HG03521 (cell line): Measurements from ENCODE around the gene MEAF6.
"Not testable (repeated sequence)": the region's sequence is repeated elsewhere in the genome, so short reads cannot be mapped to it uniquely, and the experiment has no call there.

Experiments used
- ATAC-seq: cut with Tn5 transposase; IDR thresholded peaks from one replicate; pipeline ENCODE4 v1.9.1; 2021; ENCODE audit warnings: mild to moderate bottlenecking, moderate library complexity; ENCODE audit not compliant: unreplicated experiment

Gene MEAF6

DNA sequence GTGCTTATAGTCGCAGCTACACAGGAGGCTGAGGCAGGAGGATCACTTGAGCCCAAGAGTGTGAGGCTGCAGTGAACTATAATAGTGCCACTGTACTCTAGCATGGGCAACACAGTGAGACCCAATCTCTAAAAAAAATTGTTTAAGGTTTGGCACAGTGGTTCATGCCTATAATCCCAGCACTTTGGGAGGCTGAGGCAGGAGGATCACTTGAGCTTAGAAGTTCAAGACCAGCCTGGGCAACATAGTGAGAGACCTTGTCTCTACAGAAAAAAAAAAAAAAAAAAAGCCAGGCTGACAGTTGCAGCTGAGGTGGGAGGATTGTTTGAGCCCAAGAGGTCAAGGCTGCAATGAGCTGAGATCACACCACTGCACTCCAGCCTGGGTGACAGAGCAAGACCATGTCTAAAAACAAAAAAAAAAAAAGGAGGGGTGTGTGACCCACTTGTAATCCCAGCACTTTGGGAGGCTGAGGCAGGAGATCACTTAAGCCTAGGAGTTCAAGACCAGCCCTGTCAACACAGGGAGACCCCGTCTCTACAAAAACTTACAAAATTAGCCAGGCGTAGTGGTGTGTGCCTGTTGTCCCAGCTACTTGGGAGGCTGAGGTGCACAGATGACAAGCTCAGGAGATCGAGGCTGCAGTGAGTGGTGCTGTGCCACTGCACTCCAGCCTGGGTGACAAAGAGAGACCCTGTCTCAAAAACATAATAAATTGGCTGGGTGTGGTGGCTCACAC lies 18.0 kb upstream of the MEAF6 start:
- not testable (repeated sequence) for ATAC-seq

DNA sequence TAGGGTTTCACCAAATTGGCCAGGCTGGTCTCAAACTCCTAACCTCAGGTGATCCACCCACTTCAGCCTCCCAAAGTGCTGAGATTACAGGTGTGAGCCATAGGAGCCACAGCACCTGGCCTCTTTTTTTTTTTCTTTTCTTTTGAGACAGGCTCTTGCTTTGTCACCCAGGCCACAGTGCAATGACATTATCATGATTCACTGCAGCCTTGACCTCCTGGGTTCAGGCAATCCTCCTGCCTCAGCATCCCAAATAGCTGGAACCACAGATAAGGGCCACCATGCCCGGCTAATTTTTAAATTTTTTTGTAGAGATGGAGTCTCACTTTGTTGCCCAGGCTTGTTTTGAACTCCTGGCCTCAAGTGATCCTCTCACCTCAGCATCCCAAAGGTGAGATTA lies 15.3 kb upstream of the MEAF6 start:
- not testable (repeated sequence) for ATAC-seq

DNA sequence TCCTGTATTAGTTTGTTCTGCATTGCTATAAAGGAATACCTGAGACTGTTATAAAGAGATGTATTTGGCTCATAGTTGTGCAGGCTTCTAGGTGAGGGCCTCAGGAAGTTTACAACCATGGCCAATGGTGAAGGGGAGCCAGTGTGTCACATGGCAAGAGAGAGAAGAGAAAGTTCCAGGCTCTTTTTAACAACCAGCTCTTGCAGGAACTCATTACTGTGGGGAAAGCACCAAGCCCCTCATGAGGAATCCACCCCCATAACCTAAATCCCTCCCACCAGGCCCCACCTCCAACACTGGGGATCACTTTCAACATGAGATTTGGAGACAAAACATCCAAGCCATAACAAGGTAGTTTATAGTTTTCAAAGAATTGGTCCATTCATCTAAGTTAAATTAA lies 5.0 kb upstream of the MEAF6 start:
- no peak for ATAC-seq

DNA sequence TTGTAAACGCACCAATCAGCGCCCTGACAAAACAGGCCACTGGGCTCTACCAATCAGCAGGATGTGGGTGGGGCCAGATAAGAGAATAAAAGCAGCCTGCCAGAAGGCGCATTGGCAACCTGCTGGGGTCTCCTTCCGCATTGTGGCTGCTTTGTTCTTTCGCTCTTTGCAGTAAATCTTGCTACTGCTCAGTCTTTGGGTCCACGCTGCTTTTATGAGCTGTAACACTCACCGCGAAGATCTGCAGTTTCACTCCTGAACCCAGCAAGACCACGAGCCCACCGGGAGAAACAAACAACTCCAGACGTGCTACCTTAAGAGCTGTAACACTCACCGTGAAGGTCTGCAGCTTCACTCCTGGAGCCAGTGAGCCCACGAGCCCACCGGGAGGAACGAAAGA lies 4.4 kb upstream of the MEAF6 start:
- not testable (repeated sequence) for ATAC-seq

DNA sequence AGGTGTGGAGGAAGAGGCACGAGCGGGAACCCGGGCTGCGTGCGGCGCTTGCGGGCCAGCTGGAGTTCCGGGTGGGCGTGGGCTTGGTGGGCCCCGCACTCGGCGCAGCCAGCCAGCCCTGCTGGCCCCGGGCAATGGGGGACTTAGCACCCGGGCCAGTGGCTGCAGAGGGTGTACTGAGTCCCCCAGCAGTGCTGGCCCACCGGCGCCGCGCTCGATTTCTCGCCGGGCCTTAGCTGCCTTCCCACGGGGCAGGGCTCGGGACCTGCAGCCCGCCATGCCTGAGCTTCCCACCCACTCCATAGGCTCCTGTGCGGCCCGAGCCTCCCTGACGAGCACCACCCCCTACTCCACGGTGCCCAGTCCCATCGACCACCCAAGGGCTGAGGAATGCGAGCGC lies 3.7 kb upstream of the MEAF6 start:
- not testable (repeated sequence) for ATAC-seq

DNA sequence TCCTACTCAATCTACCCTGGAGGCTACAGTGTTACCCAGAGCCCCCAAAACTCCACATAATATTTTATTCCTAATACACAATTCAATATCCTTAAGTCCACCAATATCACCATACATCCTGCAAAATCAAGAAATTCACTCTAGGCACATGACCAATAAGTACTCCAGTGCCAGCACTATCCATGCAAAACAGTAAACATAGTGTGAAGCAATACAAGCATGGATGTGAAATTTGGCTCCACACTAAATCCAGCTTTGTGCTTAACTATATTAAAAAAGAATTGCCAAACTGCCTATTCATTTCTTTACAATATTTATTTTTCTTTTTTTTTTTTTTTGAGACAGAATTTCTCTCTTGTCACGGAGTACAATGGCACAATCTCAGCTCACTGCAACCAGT lies 3.0 kb upstream of the MEAF6 start:
- ATAC-seq, result no peak

DNA sequence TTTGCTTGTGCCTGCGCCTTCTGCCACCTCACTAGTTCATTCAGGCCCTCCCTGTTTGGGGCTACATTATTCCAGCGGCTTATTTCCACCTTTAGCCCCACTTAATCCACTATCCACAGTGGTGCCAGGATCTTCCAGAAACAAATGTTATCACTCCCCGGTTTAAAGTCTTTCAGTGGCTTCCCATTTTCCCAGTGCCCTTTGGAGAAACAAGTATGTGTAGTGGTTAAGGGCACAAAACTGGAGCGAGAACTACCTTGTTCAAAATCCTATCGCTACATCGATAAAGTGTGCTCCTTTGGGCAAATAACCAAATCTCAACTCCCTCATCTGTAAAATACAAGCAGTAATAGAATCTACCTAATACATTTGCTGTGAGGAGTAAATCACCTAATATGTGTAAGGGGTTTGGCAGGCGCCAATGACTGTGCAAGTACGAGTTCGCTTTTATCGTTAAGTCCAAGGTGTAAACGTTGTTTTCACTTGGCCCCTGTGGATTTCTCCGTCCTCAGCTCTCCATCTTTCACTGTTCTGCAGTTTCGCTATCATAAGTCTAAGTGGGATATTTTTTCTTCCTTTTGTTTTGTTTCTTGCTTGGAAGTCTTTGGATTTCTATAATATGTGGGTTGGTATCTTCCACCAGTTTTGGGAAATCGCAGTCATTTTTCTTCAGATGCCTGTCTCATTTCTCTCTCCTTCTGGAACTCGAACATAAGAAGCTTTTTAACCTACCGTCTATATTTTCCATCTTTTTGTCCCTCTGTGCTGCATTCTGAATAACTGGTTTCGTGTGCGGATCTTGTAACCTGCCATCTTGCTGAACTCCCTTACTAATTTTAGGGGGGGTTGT lies 844 bp upstream of the MEAF6 start:
- ATAC-seq, result no peak

DNA sequence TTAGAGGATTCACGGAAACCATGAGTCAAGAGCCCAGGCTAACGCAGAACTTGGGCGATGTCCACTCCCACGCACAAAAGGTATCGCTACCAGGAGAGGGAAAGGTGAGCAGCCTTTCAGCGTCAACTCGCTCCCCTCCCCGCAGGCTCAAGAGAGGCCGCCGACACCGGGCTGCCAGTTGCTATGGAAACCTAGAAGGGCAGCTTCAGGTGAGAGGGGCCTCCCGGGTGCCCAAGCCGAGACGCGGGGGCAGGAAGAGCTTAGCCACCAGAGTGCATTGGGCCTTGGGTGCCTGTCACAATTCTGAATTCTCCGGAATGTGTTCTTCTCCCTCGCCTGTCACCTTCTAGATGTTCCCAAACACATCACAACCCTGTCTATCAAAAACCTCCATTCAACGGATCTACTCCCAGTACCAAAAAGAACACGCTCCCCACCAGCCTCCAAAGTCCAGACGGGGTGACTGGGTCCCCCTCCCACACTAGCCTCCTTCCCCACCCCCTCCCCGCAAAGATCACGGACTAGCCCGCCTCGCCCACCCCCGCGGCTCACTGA lies 694 bp downstream of the MEAF6 start:
- peak; percentile 32 for ATAC-seq

DNA sequence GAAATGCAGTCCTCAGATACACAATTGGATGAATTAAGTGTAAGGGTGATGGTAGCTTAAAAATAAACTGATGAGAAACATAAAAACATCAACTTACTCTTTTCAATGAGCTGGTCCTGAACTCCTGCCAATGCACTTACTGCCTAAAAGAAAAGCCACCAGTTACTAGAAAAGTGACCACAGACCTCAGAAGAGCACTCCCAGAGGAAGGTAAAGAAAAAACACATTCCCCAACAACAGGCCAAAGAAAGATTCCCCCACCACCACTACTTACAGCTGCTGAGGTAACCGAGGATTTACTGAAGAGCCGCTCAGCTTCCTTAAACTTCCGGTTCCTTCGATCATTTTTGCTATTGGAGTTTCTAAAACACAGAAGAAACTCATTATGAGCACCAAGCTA lies 5.4 kb downstream of the MEAF6 start:
- no peak for ATAC-seq

DNA sequence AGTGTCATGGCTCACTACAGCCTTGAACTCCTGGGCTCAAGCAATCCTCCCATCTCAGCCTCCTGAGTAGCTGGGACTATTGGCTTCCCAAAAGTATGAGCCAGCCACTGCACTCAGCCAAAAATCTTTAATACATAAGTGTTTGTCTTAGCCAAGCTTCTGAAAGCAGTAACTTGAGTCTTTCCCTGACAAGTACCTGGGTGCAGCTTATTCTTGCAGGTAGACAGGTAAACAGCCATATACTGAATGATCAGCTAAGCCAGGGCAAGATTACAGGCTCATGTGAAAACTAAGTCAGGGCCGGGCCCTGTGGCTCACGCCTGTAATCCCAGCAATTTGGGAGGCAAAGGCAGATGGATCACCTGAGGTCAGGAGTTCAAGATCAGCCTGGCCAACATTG lies 7.8 kb downstream of the MEAF6 start:
- ATAC-seq, result no peak

DNA sequence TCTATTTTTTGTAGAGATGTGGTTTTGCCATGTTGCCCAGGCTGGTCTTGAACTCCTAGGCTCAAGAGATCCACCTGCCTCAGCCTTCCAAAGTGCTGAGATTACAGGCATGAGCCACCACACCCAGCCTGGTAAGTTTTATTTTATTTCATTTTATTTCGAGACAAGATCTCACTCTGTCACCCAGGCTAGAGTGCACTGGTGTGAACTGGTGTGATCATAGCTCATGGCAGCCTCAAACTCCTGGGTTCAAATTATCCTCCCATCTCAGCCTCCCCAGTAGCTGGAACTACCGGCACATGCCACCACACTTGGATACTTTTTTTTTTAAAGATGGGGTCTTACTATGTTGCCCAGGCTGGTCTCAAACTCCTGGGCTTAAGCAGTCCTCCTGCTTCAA lies 11.8 kb downstream of the MEAF6 start:
- ATAC-seq, result not testable (repeated sequence)

DNA sequence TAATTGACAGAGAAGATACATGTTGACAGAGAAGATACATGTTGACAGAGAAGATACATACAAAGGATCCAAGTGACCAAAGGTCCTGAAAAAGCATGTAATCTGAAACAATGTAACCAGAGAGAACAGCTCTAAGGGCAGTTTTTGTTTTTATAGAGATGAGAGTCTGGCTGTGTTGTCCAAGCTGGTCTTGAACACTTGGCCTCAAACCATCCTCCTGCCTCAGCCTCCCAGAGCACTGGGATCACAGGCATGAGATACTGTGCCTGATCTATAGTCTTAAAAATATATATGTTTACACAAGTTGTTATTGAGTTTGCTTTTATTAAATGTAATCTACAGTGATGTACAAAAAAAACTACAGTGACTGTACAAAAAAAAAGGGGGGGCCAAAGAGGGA lies 12.5 kb downstream of the MEAF6 start:
- ATAC-seq, result no peak

DNA sequence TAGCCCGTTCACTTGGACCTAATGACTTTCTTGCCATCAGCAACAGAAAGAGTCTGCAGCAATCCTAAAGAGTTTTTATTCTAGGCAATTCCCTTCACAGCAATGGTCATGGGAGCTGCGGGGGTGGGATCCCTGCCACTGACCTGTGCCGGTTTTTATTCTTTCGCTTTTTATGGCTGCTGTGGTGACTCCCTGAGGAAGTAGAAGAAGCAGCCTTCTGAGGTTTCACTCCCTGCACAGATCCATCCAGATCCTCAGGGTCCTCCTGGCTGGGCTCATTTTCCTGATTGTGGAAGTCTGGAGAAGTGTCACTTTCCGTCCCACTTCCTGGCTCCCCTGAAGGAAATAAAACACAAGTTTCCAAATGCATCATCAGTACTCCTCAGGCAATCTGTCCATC lies 12.9 kb downstream of the MEAF6 start:
- no peak for ATAC-seq

DNA sequence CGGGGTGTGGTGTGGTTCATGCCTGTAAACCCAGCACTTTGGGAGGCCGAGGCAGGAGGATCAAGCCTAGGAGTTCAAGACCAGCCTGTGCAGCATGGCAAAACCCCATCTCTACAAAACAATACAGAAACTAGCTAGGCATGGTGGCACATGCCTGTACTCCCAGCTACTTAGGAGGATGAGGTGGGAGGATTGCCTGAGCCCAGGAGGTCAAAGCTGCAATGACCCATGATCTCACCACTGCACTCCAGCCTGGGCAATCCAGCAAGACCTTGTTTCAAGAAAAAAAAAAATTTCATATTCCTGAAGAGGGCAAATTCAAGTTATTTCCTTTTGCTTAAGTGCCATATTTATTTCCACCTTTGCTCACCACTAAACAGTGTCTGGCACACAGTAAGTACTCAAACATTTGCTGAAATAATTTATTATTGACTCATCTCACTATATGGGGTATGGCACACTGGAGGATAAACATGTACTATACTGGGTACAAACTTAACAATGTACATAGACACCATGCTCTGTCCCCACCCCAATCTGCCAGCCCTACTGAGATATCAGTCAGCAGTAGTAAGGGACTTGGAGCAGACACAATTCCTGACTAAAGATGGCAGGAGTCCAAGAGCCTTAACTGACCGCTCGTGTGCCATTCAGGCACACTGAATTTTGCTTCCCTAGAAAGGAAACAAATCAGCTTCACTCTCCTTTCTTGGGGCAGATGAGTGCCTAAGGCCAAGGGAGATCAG lies 15.5 kb downstream of the MEAF6 start:
- no peak for ATAC-seq

DNA sequence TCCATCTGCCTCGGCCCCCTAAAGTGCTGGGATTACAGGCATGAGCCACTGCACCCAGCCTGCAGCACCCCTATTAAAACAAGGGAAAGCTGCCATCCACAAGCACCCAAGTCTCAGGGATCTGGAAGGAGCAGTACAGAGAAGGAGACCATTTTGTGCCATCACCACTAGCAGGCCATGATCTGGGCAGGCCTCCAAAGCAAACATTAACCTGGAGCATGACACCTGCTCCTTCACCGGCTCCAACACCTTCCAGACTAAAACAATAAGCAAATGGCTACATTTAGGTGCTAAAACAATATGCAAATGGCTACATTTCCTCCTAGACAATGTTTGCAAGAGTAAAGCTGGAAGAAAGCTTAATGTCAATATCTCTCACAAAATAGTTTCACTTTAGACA lies 16.7 kb downstream of the MEAF6 start:
- no peak for ATAC-seq

DNA sequence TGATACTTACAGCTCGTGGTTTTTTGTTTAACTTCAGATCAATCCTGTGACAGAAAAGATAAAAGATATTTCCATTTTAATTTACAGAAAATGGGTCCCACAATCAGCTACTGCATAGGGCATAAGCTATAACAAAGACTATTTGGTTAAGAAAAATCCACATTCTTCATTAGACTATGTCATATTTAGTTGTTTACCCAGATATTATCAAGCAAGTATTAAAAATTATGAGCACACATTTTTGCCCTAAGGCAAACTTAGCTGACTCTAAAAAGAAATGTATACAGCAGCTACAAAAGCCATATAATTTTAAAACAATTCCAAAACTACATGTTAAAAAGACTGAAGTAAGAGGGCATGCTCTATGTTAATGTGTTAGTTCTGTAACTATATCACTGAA lies 18.7 kb downstream of the MEAF6 start:
- no peak for ATAC-seq

DNA sequence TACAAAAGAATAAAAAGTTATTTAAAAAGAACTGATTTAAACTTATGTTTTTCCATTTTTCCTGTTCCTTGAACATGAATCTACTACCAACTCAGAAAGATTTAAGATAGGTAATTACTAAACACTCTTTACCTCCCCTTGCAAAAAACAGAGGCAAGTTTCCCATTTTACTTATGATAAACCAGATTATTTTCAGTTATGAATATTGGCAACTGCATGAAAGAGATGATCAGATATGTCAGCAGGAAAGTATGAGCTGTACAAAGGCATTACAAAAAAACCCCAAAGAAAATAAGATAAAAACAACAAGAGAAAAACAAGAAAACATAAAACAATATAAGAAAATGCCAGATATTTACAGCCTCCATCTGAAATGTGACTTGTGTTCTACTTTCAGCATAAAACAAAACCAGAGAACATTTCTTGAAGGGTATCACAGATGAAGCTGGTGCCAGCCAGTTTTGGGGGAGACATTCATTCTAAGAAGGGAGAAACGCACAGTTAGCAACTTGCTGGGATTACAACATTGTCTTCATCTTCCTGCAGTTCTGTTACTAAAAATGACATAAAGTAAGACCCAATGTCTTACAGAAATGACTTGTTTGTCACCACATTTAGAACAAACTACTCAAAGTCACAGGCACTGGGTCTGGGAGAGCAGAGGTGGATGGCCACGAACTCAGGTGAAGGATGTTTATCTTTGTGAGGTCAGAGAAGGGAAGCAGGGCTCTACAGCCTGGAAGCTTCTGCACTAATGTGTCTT lies 21.0 kb downstream of the MEAF6 start:
- no peak for ATAC-seq

DNA sequence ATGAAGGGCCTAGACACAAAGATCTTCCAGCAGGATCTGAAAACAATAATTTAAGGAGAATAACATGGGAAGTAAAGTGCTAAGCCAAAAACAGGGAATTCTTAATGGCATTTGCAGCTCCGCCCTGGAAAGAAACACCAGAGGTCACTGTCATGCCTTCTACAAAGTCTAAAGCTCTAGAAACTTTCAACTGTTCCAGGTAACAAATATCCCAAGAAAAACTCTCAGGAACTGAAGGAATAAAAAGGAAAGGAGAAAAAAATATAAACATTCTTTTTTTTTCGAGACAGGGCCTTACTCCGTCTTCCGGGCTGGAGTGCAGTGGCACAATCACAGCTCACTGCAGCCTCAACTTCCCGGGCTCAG lies 27.0 kb downstream of the MEAF6 start:
- no peak for ATAC-seq

DNA sequence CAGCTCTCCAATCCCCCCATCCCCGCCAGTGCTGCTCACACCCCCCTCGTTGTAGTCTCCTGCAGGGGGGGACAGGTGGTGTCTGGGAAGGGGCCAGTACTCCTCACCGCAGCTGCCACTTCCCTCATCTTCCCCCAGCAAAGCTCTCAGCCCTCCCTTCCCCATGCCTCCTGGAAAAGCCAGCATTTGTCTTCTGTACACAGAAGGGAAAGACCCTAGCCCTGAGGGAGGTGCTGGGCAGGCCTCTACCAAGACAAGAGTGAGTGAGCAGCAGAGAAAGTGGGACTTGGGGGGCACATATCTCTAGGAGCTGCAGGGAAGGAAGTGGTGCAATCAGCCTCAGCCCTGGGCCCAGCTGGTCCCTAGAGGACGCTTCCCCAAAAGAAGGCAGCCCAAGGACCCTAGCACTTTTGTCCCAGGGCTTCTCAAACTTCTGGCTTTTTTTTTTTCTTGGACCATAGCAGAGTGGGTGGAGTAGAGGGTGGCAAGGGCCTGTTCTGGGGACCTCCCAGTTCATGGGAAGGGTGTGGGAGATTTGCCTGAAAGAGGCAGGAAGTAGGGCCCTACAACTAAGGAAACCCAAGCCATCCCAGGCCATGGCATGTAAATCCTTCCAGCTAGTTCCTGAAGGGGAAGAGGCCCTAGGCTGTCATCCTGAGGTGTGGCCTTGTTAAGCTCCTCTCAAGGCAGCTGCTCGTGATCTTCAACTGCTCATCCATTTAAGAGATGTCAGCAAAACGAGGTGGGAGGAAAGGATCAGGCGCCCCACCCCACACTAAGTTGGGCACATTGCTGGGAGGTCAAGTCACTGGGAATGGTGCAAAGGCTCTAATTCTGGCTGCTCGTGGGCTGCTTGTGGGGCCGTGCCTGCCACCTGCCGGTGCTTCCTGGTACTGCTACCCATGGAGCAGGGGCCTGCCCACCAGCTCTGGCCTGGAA lies 27.6 kb downstream of the MEAF6 start:
- no peak for ATAC-seq
